ENCODE measurements around the gene CCDC82.

Gene CCDC82

DNA sequence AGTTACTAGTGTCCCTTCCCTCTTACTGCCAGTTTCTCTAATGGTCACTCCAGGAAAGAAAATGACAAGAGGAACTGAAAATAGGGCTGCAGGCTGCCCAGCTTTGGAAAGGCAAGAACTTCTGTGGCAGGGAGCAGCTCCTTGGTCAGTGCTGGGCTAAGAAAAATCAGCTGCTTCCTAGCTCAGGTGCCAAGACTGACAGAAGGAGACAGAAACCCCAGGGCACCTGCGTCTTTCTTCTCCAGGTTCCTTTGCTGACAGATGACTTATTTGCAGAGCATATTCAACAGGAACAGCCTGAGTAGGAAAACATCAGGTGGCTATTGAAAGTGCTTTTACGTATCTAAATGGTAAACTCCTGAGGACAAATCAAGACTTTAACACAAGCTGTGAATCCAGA, 72.1 kb downstream of the CCDC82 start:
- TF ChIP-seq, protein P1, sequence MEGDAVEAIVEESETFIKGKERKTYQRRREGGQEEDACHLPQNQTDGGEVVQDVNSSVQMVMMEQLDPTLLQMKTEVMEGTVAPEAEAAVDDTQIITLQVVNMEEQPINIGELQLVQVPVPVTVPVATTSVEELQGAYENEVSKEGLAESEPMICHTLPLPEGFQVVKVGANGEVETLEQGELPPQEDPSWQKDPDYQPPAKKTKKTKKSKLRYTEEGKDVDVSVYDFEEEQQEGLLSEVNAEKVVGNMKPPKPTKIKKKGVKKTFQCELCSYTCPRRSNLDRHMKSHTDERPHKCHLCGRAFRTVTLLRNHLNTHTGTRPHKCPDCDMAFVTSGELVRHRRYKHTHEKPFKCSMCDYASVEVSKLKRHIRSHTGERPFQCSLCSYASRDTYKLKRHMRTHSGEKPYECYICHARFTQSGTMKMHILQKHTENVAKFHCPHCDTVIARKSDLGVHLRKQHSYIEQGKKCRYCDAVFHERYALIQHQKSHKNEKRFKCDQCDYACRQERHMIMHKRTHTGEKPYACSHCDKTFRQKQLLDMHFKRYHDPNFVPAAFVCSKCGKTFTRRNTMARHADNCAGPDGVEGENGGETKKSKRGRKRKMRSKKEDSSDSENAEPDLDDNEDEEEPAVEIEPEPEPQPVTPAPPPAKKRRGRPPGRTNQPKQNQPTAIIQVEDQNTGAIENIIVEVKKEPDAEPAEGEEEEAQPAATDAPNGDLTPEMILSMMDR (conservative IDR thresholded peaks at IDR 0.05; ENCODE audit: low read length) = no peak
- DNase-seq (ENCODE audit: low read depth) = no peak
- no peak overlapping the region for H3K4me3 ChIP-seq (ENCODE audit: low read length)

DNA sequence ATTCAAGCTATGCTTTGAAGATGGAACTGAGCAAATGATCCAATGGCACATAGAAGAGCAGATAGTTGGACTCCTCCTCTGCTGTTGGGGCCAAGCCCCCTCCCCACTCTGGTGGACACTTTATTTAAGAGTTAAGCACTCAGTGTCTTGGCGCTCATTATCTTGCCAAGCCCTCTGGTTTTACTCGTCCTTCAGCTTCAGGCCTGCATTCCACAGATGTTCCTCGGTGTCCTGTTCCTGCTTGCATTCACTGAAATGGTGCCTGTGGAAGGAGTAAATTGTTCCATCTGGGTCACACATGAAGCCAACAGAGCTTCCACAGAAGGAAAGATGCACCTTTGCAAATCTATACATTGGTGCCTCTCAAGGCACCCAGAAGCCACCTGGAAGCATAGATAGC, 72.8 kb downstream of the CCDC82 start:
- H3K4me3 ChIP-seq (ENCODE audit: low read length) = no peak overlapping the region
- peak; percentile 68 for DNase-seq (ENCODE audit: low read depth)
- TF ChIP-seq, protein P1 (conservative IDR thresholded peaks at IDR 0.05; ENCODE audit: low read length) = no peak

DNA sequence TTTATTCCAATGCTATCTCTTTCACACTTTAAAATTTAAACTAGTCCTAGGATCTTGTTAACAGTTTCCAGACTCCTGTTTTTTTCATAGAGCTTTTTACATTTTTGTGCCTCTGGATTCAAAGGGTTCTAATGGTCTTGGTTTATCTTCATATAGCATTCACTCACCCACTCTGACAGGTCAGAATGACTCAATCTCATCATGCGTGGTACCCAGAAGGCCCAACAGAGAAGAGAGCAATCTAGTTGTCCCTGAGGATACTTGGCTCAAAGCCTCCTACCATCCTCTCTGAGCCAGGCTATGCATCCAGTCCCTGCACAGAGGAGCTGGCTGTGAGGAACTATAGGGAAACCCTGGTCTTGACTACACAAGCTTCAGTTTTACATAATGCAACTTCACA, 74.2 kb downstream of the CCDC82 start:
- H3K4me3 ChIP-seq (ENCODE audit: low read length) = no peak overlapping the region
- TF ChIP-seq, protein P1 (conservative IDR thresholded peaks at IDR 0.05; ENCODE audit: low read length) = no peak
- no peak for DNase-seq (ENCODE audit: low read depth)

DNA sequence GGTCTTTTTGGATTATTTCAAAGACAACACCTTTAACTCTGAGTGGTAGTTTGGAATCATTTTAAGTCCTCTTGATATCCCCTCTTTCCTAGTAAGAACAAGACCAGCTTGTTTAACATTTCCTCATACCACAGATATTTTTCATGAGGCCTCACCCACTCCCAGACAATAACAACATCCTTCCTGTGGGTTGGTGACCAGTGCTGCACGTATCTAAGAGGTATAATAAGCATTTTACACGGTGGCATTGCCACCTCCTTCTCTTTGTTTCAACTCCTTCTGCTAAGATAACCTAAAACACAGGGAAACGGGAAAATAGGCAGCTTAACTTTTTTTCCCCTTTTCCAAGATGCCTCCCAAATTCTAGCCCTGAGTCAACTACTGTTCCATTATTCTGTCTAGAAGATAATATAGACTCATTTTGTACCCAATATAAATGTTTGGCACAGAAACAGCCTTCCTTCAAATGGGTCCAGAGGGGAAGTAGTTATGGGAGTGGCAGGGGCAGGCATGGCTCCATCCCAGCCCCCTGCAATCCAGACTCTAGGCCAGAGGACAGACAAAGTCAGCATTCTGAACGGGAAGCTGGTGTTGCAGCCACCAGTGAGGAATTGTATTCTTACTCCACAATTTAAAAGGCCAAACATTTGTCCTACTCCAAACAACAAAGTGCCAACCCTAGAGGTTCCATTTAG, 75.2 kb downstream of the CCDC82 start:
- DNase-seq (ENCODE audit: low read depth) = peak; percentile 83
- H3K4me3 ChIP-seq (ENCODE audit: low read length) = no peak overlapping the region
- TF ChIP-seq, protein P1 (conservative IDR thresholded peaks at IDR 0.05; ENCODE audit: low read length) = no peak

DNA sequence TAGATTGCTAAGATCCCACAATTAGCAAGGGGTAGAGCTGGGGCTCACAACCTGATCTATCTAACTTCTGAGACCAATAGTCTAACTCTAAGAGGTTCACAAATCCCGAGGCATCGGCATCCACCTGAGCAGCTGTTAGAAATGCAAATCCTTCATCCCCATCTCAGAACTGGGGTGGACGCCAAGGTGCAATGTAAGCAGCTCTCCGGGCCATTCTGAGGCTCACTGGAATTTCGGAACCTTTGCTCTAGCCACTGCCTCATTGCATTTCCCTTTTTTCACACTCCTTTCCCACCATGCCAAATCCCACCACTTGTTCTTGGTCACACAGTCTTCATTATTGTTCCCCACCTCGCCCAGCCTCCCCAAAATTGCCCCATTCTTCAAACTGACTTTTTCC, 76.5 kb downstream of the CCDC82 start:
- TF ChIP-seq, protein P1 (conservative IDR thresholded peaks at IDR 0.05; ENCODE audit: low read length) = no peak
- H3K4me3 ChIP-seq (ENCODE audit: low read length) = no peak overlapping the region
- no peak for DNase-seq (ENCODE audit: low read depth)

DNA sequence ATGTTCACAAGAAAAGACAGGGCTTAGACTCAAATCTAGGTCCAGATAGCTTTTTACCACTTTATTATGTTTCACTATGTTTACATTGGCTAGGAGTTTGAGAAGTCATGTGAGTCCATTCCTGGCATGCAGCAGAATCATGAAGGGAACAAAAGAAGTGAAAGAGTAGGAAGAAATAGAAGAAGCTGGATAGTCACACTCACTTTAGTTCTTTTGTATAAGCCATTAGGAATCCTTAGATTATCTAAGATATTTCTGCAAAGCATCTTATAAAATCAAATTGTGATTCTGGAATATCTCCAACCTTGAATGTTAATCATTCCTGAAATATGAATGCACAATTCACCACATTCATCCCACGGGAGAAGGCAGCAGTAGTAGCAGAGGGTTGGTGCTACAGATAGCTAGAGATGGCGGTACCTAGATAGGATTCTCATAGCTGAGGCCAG, 78.6 kb downstream of the CCDC82 start:
- H3K4me3 ChIP-seq (ENCODE audit: low read length) = no peak overlapping the region
- DNase-seq (ENCODE audit: low read depth) = peak; percentile 83
- TF ChIP-seq, protein P1 (conservative IDR thresholded peaks at IDR 0.05; ENCODE audit: low read length) = no peak

DNA sequence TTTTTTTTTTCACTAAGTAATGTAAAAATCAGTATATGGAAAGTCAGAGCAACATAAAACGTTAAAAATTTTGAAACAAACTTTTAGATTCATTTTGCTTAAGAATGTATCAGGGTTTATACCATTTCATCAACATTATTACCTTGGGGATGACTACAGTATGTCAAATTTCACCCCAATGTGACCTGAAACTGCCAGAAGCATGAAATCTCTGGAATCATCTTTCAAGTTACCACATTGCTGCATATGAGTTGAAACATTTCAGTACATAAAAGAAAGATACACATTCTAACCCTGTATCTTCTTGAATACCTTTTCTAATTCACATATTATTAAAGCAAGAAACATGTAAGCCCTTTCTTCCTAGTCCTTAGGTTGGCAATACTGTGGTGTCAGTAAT, 79.5 kb downstream of the CCDC82 start:
- DNase-seq (ENCODE audit: low read depth) = no peak
- TF ChIP-seq, protein P1 (conservative IDR thresholded peaks at IDR 0.05; ENCODE audit: low read length) = no peak
- no peak overlapping the region for H3K4me3 ChIP-seq (ENCODE audit: low read length)
